Karpas-422 (cell line): ENCODE results near the gene ELF5. TPM values are rescaled to one million over a fixed set of nuclear protein-coding genes. Genes with fewer than 3 reads are reported as not detected.

ENCODE experiments used
- DNase-seq: peaks from one replicate; pipeline ENCODE4 v3.0.0-alpha.2; 2015
- H2AFZ ChIP-seq: fragments of 200-600 bp; sonication (generic); 2 replicates; pipeline ENCODE4 v1.6.1; 2014; ENCODE audit warnings: antibody characterized with exemption, low read length, mixed read lengths
- H3K27ac ChIP-seq: fragments of 200-600 bp; sonication (generic); 2 replicates; pipeline ENCODE4 v1.5.1; 2014; ENCODE audit warnings: mild to moderate bottlenecking, low read length, moderate library complexity
- H3K27me3 ChIP-seq: fragments of 200-600 bp; sonication (generic); 2 replicates; pipeline ENCODE4 v1.6.1; 2014; ENCODE audit warnings: low read length, mixed read lengths
- H3K36me3 ChIP-seq: fragments of 200-600 bp; sonication (generic); 2 replicates; pipeline ENCODE4 v1.6.1; 2014; ENCODE audit warnings: low read length, mixed read lengths; ENCODE audit not compliant: insufficient read depth
- H3K4me1 ChIP-seq: fragments of 200-600 bp; sonication (generic); 2 replicates; pipeline ENCODE4 v1.6.1; 2014; ENCODE audit warnings: mild to moderate bottlenecking, low read length, mixed read lengths
- H3K4me2 ChIP-seq: fragments of 200-600 bp; sonication (generic); 2 replicates; pipeline ENCODE4 v1.6.1; 2014; ENCODE audit warnings: low read length, low read depth, mild to moderate bottlenecking; ENCODE audit not compliant: poor library complexity, severe bottlenecking
- H3K4me3 ChIP-seq: fragments of 200-600 bp; sonication (generic); 2 replicates; pipeline ENCODE4 v1.5.1; 2014; ENCODE audit warnings: mild to moderate bottlenecking, antibody characterized with exemption, low read length, mixed read lengths
- H3K79me2 ChIP-seq: fragments of 200-600 bp; sonication (generic); 2 replicates; pipeline ENCODE4 v1.6.1; 2014; ENCODE audit warnings: mild to moderate bottlenecking, low read length, mixed read lengths
- H3K9ac ChIP-seq: fragments of 200-600 bp; sonication (generic); 2 replicates; pipeline ENCODE4 v1.6.0; 2014; ENCODE audit warnings: low read length
- H3K9me2 ChIP-seq: fragments of 200-600 bp; sonication (generic), shearing (Covaris generic); replicated peaks from 2 replicates; pipeline ENCODE4 v1.6.0; 2014; ENCODE audit warnings: mild to moderate bottlenecking, low read length, moderate library complexity; ENCODE audit not compliant: insufficient read depth
- H3K9me3 ChIP-seq: fragments of 300-700, 200-600 bp; sonication (generic); 2 replicates; pipeline ENCODE4 v1.6.1; 2014; ENCODE audit warnings: low read length, mixed read lengths
- H4K20me1 ChIP-seq: fragments of 200-600 bp; sonication (generic); 2 replicates; pipeline ENCODE4 v1.6.1; 2014; ENCODE audit warnings: mild to moderate bottlenecking, antibody characterized with exemption, low read length, low read depth; ENCODE audit not compliant: insufficient read depth
- total RNA-seq: library from RNA; depleted of rRNA; stranded (reverse); fragments of >200 nt; shearing (Covaris generic); gene quantifications from 2 replicates; pipeline ENCODE4 v1.2.3, GENCODE V29; 2014; ENCODE audit warnings: low replicate concordance

ELF5 gene
- total RNA-seq, 1 experiment from 2014 or later: not detected

GRCh38 chr11:34451053-34451452 lies 62.5 kb downstream of the ELF5 start:
- H3K9me2 ChIP-seq: no peaks in the 10 kb centered on the region
- no peak for DNase-seq
- H3K4me3 ChIP-seq: no peak overlapping the region
- no peaks in the 10 kb centered on the region for H3K79me2 ChIP-seq
- H4K20me1 ChIP-seq: no peaks in the 10 kb centered on the region; the same call in 1 of the 2 replicates
- H3K27ac ChIP-seq: no peak overlapping the region
- H3K27me3 ChIP-seq: no peaks in the 10 kb centered on the region
- H3K4me2 ChIP-seq: no peak overlapping the region
- no peak overlapping the region for H2AFZ ChIP-seq
- peaks cover 9% of the 10 kb centered on the region for H3K4me1 ChIP-seq
- no peak overlapping the region for H3K9ac ChIP-seq
- no peaks in the 10 kb centered on the region for H3K9me3 ChIP-seq
- peaks cover 13% of the 10 kb centered on the region for H3K36me3 ChIP-seq

- Histone ChIP-seq H3K27me3 (no peaks in the 10 kb centered on the region), H3K4me3 (no peak overlapping the region), H3K9me2 (no peaks in the 10 kb centered on the region), H4K20me1 (peaks cover 12% of the 10 kb centered on the region; the same call in 1 of the 2 replicates), H3K36me3 (peaks cover 12% of the 10 kb centered on the region), H3K4me2 (no peak overlapping the region), H3K4me1 (peaks cover 18% of the 10 kb centered on the region), H3K79me2 (no peaks in the 10 kb centered on the region), H2AFZ (no peak overlapping the region), H3K9me3 (no peaks in the 10 kb centered on the region), H3K27ac (no peak overlapping the region; the same call in 1 of the 2 replicates), H3K9ac (no peak overlapping the region)
- no peak for DNase-seq
These were observed 64.6 kb downstream of the ELF5 start for GRCh38 chr11:34449013-34449412.

- no peak overlapping the region for H3K27ac ChIP-seq
- no peaks in the 10 kb centered on the region for H3K79me2 ChIP-seq
- H3K9me2 ChIP-seq: no peaks in the 10 kb centered on the region
- DNase-seq: no peak
- peaks cover 6% of the 10 kb centered on the region for H3K36me3 ChIP-seq
- H3K4me2 ChIP-seq: no peak overlapping the region
- H2AFZ ChIP-seq: no peak overlapping the region
- no peak overlapping the region for H3K9ac ChIP-seq
- peaks cover 15% of the 10 kb centered on the region; the same call in 1 of the 2 replicates for H4K20me1 ChIP-seq
- no peaks in the 10 kb centered on the region for H3K27me3 ChIP-seq
- H3K4me3 ChIP-seq: no peak overlapping the region
- H3K4me1 ChIP-seq: peaks cover 24% of the 10 kb centered on the region
- no peaks in the 10 kb centered on the region for H3K9me3 ChIP-seq
These were observed 65.2 kb downstream of the ELF5 start for GRCh38 chr11:34448223-34448994.

- Histone ChIP-seq H3K4me3 (no peak overlapping the region), H3K27me3 (no peaks in the 10 kb centered on the region), H3K9me3 (no peaks in the 10 kb centered on the region), H3K9ac (no peak overlapping the region), H2AFZ (no peak overlapping the region), H3K9me2 (no peaks in the 10 kb centered on the region), H3K4me2 (no peak overlapping the region), H3K36me3 (no peaks in the 10 kb centered on the region), H3K79me2 (no peaks in the 10 kb centered on the region), H3K27ac (no peak overlapping the region), H3K4me1 (peaks cover 29% of the 10 kb centered on the region), H4K20me1 (peaks cover 24% of the 10 kb centered on the region; the same call in 1 of the 2 replicates)
- no peak for DNase-seq
These were observed 66.5 kb downstream of the ELF5 start for GRCh38 chr11:34447044-34447443.

GRCh38 chr11:34446386-34446785 lies 67.2 kb downstream of the ELF5 start:
- Histone ChIP-seq H3K4me1 (peaks cover 29% of the 10 kb centered on the region), H3K9ac (no peak overlapping the region), H3K9me3 (no peaks in the 10 kb centered on the region), H2AFZ (no peak overlapping the region), H3K27ac (no peak overlapping the region), H3K79me2 (no peaks in the 10 kb centered on the region), H3K9me2 (no peaks in the 10 kb centered on the region), H3K4me3 (no peak overlapping the region), H3K36me3 (no peaks in the 10 kb centered on the region), H3K27me3 (no peaks in the 10 kb centered on the region), H3K4me2 (no peak overlapping the region), H4K20me1 (peaks cover 24% of the 10 kb centered on the region; the same call in 1 of the 2 replicates)
- no peak for DNase-seq

GRCh38 chr11:34445956-34446355 lies 67.6 kb downstream of the ELF5 start:
- peaks cover 24% of the 10 kb centered on the region; the same call in 1 of the 2 replicates for H4K20me1 ChIP-seq
- H2AFZ ChIP-seq: no peak overlapping the region
- H3K4me2 ChIP-seq: no peak overlapping the region
- H3K4me1 ChIP-seq: peaks cover 29% of the 10 kb centered on the region
- no peak overlapping the region for H3K4me3 ChIP-seq
- no peak overlapping the region for H3K9ac ChIP-seq
- no peaks in the 10 kb centered on the region for H3K79me2 ChIP-seq
- no peaks in the 10 kb centered on the region for H3K9me3 ChIP-seq
- no peaks in the 10 kb centered on the region for H3K36me3 ChIP-seq
- no peak for DNase-seq
- H3K27ac ChIP-seq: no peak overlapping the region
- no peaks in the 10 kb centered on the region for H3K9me2 ChIP-seq
- H3K27me3 ChIP-seq: no peaks in the 10 kb centered on the region

GRCh38 chr11:34444428-34444827 lies 69.2 kb downstream of the ELF5 start:
- Histone ChIP-seq H3K4me1 (peaks cover 38% of the 10 kb centered on the region), H3K4me2 (peak overlapping the region; percentile 14), H3K27me3 (no peaks in the 10 kb centered on the region), H3K9ac (no peak overlapping the region), H4K20me1 (peaks cover 24% of the 10 kb centered on the region; the same call in 1 of the 2 replicates), H3K36me3 (no peaks in the 10 kb centered on the region), H3K79me2 (peaks cover 3% of the 10 kb centered on the region; the same call in 1 of the 2 replicates), H2AFZ (no peak overlapping the region), H3K9me3 (no peaks in the 10 kb centered on the region), H3K4me3 (no peak overlapping the region), H3K9me2 (no peaks in the 10 kb centered on the region), H3K27ac (no peak overlapping the region)
- DNase-seq: no peak

GRCh38 chr11:34443136-34443535 lies 70.5 kb downstream of the ELF5 start:
- Histone ChIP-seq H3K4me1 (peaks cover 32% of the 10 kb centered on the region), H3K79me2 (peaks cover 3% of the 10 kb centered on the region; the same call in 1 of the 2 replicates), H3K9me3 (no peaks in the 10 kb centered on the region), H3K27ac (no peak overlapping the region), H3K9ac (no peak overlapping the region), H3K36me3 (no peaks in the 10 kb centered on the region), H4K20me1 (peaks cover 24% of the 10 kb centered on the region; the same call in 1 of the 2 replicates), H3K4me2 (no peak overlapping the region), H3K27me3 (no peaks in the 10 kb centered on the region), H2AFZ (no peak overlapping the region), H3K4me3 (no peak overlapping the region), H3K9me2 (no peaks in the 10 kb centered on the region)
- DNase-seq: no peak
